ENCODE results near the gene PRAMEF18. TPM values are rescaled to one million over a fixed set of nuclear protein-coding genes. Genes with fewer than 3 reads are reported as not detected.
"Not testable (repeated sequence)": the region's sequence is repeated elsewhere in the genome, so short reads cannot be mapped to it uniquely, and the experiment has no call there.

PRAMEF18 gene
- total and polyA plus RNA-seq, 7 experiments from 2014 or later: not detected

- H3K36me3 ChIP-seq (ENCODE audit: control insufficient read depth in 2 of 3, insufficient read depth in 3 of 3, low read length in 3 of 3); H3K4me1 ChIP-seq (ENCODE audit: control insufficient read depth in 2 of 2, insufficient read depth in 2 of 2, low read length in 2 of 2); H3K4me3 Mint-ChIP-seq; DNase-seq; ATAC-seq; intact Hi-C loops (cut with micrococcal nuclease); H3K9me3 ChIP-seq (ENCODE audit: control insufficient read depth in 2 of 3, low read length in 3 of 3); H3K4me3 ChIP-seq (ENCODE audit: low read length); CTCF ChIA-PET; H3K27me3 ChIP-seq (ENCODE audit: control insufficient read depth in 2 of 2, insufficient read depth in 2 of 2, low read length in 2 of 2); H3K27ac Mint-ChIP-seq; H3K27ac ChIP-seq (ENCODE audit: low read depth, low read length); H3K9me3 Mint-ChIP-seq; POLR2A ChIA-PET; H3K4me1 Mint-ChIP-seq; H3K36me3 Mint-ChIP-seq: not testable (repeated sequence)
- peaks cover 0 to 28% (median 0%) of the 10 kb centered on the region in 5 donors for H3K27me3 Mint-ChIP-seq
Observed at GRCh38 chr1:13239633-13240032, 13.7 kb upstream of the PRAMEF18 start.

DNA sequence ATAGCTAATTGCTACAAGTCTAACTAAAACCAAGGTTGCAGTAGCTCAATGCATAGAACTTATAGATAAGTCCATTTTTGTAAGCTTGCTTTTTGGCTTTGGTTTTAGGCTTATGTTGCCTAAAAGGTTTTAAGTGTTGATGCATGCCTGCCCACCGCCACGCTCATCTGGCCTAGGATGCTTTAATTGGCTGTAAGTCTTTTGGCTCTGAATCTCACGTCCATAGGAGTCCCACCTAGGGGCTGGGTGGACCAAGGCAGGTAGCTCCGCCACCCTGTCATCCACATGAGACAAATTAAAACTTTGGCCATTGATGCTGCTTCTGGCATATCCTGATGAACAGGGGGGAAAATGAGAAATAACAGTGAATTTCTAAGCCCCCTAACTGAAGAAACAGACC is 11.6 kb upstream of the PRAMEF18 start:
- H3K27ac ChIP-seq (ENCODE audit: low read depth, low read length); H3K9me3 Mint-ChIP-seq; H3K4me1 Mint-ChIP-seq; POLR2A ChIA-PET; H3K4me3 Mint-ChIP-seq; intact Hi-C loops (cut with micrococcal nuclease); DNase-seq; H3K4me3 ChIP-seq (ENCODE audit: low read length); ATAC-seq; H3K36me3 Mint-ChIP-seq; H3K27ac Mint-ChIP-seq; H3K36me3 ChIP-seq (ENCODE audit: control insufficient read depth in 2 of 3, insufficient read depth in 3 of 3, low read length in 3 of 3); CTCF ChIA-PET; H3K27me3 ChIP-seq (ENCODE audit: control insufficient read depth in 2 of 2, insufficient read depth in 2 of 2, low read length in 2 of 2); H3K9me3 ChIP-seq (ENCODE audit: control insufficient read depth in 2 of 3, low read length in 3 of 3); H3K4me1 ChIP-seq (ENCODE audit: control insufficient read depth in 2 of 2, insufficient read depth in 2 of 2, low read length in 2 of 2): not testable (repeated sequence)
- peaks cover 0 to 25% (median 6%) of the 10 kb centered on the region in 5 donors for H3K27me3 Mint-ChIP-seq

- POLR2A ChIA-PET; H3K4me1 ChIP-seq (ENCODE audit: control insufficient read depth in 2 of 2, insufficient read depth in 2 of 2, low read length in 2 of 2); H3K4me1 Mint-ChIP-seq; H3K9me3 Mint-ChIP-seq; H3K4me3 Mint-ChIP-seq; H3K36me3 ChIP-seq (ENCODE audit: control insufficient read depth in 2 of 3, insufficient read depth in 3 of 3, low read length in 3 of 3); DNase-seq; H3K27me3 ChIP-seq (ENCODE audit: control insufficient read depth in 2 of 2, insufficient read depth in 2 of 2, low read length in 2 of 2); H3K9me3 ChIP-seq (ENCODE audit: control insufficient read depth in 2 of 3, low read length in 3 of 3); ATAC-seq; intact Hi-C loops (cut with micrococcal nuclease); H3K4me3 ChIP-seq (ENCODE audit: low read length); H3K27ac Mint-ChIP-seq; H3K36me3 Mint-ChIP-seq; H3K27ac ChIP-seq (ENCODE audit: low read depth, low read length): not testable (repeated sequence)
- CTCF ChIA-PET: interaction anchor here (0.6 kb wide), 1 partner anchor 1542 kb away, joined by 3 read pairs; no protein-coding TSS in a partner anchor
- peaks cover 0 to 31% (median 10%) of the 10 kb centered on the region in 5 donors for H3K27me3 Mint-ChIP-seq
Observed at GRCh38 chr1:13234057-13234456, 8.1 kb upstream of the PRAMEF18 start.

GRCh38 chr1:13232056-13232455 is 6.1 kb upstream of the PRAMEF18 start:
- H3K27ac ChIP-seq (ENCODE audit: low read depth, low read length); H3K36me3 ChIP-seq (ENCODE audit: control insufficient read depth in 2 of 3, insufficient read depth in 3 of 3, low read length in 3 of 3); H3K9me3 Mint-ChIP-seq; H3K9me3 ChIP-seq (ENCODE audit: control insufficient read depth in 2 of 3, low read length in 3 of 3); H3K4me3 Mint-ChIP-seq; H3K4me3 ChIP-seq (ENCODE audit: low read length); ATAC-seq; H3K36me3 Mint-ChIP-seq; CTCF ChIA-PET; POLR2A ChIA-PET; H3K27ac Mint-ChIP-seq; intact Hi-C loops (cut with micrococcal nuclease); H3K27me3 ChIP-seq (ENCODE audit: control insufficient read depth in 2 of 2, insufficient read depth in 2 of 2, low read length in 2 of 2); DNase-seq; H3K4me1 ChIP-seq (ENCODE audit: control insufficient read depth in 2 of 2, insufficient read depth in 2 of 2, low read length in 2 of 2); H3K4me1 Mint-ChIP-seq: not testable (repeated sequence)
- H3K27me3 Mint-ChIP-seq: peaks cover 0 to 20% (median 10%) of the 10 kb centered on the region in 5 donors

- H3K9me3 ChIP-seq (ENCODE audit: control insufficient read depth in 2 of 3, low read length in 3 of 3); H3K4me3 Mint-ChIP-seq; H3K4me1 ChIP-seq (ENCODE audit: control insufficient read depth in 2 of 2, insufficient read depth in 2 of 2, low read length in 2 of 2); ATAC-seq; DNase-seq; H3K4me1 Mint-ChIP-seq; H3K9me3 Mint-ChIP-seq; H3K27ac Mint-ChIP-seq; H3K36me3 ChIP-seq (ENCODE audit: control insufficient read depth in 2 of 3, insufficient read depth in 3 of 3, low read length in 3 of 3); H3K4me3 ChIP-seq (ENCODE audit: low read length); POLR2A ChIA-PET; H3K36me3 Mint-ChIP-seq; H3K27ac ChIP-seq (ENCODE audit: low read depth, low read length); H3K27me3 ChIP-seq (ENCODE audit: control insufficient read depth in 2 of 2, insufficient read depth in 2 of 2, low read length in 2 of 2); intact Hi-C loops (cut with micrococcal nuclease); CTCF ChIA-PET: not testable (repeated sequence)
- peaks cover 0 to 14% (median 10%) of the 10 kb centered on the region in 5 donors for H3K27me3 Mint-ChIP-seq
Observed at GRCh38 chr1:13231061-13231750, 5.3 kb upstream of the PRAMEF18 start.

- H3K36me3 Mint-ChIP-seq; H3K9me3 Mint-ChIP-seq; H3K27ac Mint-ChIP-seq; CTCF ChIA-PET; H3K4me1 ChIP-seq (ENCODE audit: control insufficient read depth in 2 of 2, insufficient read depth in 2 of 2, low read length in 2 of 2); POLR2A ChIA-PET; intact Hi-C loops (cut with micrococcal nuclease); H3K4me1 Mint-ChIP-seq; H3K27me3 ChIP-seq (ENCODE audit: control insufficient read depth in 2 of 2, insufficient read depth in 2 of 2, low read length in 2 of 2); H3K4me3 ChIP-seq (ENCODE audit: low read length); H3K9me3 ChIP-seq (ENCODE audit: control insufficient read depth in 2 of 3, low read length in 3 of 3); ATAC-seq; DNase-seq; H3K36me3 ChIP-seq (ENCODE audit: control insufficient read depth in 2 of 3, insufficient read depth in 3 of 3, low read length in 3 of 3); H3K27ac ChIP-seq (ENCODE audit: low read depth, low read length); H3K4me3 Mint-ChIP-seq: not testable (repeated sequence)
- peaks cover 0 to 16% (median 10%) of the 10 kb centered on the region in 5 donors for H3K27me3 Mint-ChIP-seq
Observed at GRCh38 chr1:13230601-13231000, 4.6 kb upstream of the PRAMEF18 start.

DNA sequence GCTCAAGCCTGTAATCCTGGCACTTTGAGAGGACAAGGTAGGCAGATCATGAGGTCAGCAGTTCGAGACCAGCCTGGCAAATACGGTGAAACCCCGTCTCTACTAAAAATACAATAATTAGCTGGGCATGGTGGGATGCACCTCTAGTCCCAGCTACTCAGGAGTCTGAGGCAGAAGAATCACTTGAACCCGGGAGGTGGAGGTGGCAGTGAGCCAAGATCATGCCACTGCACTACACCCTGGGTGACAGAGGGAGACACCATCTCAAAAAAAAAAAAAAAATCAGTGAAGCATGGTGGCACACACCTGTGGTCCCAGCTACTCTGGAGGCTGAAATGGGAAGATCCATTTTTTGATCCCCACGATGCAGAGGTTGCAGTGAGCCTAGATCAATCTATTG is 4.1 kb upstream of the PRAMEF18 start:
- H3K4me1 Mint-ChIP-seq; H3K36me3 ChIP-seq (ENCODE audit: control insufficient read depth in 2 of 3, insufficient read depth in 3 of 3, low read length in 3 of 3); H3K4me3 ChIP-seq (ENCODE audit: low read length); ATAC-seq; H3K9me3 ChIP-seq (ENCODE audit: control insufficient read depth in 2 of 3, low read length in 3 of 3); CTCF ChIA-PET; POLR2A ChIA-PET; H3K27me3 ChIP-seq (ENCODE audit: control insufficient read depth in 2 of 2, insufficient read depth in 2 of 2, low read length in 2 of 2); H3K27ac Mint-ChIP-seq; H3K4me3 Mint-ChIP-seq; H3K4me1 ChIP-seq (ENCODE audit: control insufficient read depth in 2 of 2, insufficient read depth in 2 of 2, low read length in 2 of 2); H3K36me3 Mint-ChIP-seq; H3K9me3 Mint-ChIP-seq; H3K27ac ChIP-seq (ENCODE audit: low read depth, low read length); intact Hi-C loops (cut with micrococcal nuclease); DNase-seq: not testable (repeated sequence)
- peaks cover 0 to 16% (median 10%) of the 10 kb centered on the region in 5 donors for H3K27me3 Mint-ChIP-seq
